ENCODE results near the gene ZNF689.

ZNF689 gene

DNA sequence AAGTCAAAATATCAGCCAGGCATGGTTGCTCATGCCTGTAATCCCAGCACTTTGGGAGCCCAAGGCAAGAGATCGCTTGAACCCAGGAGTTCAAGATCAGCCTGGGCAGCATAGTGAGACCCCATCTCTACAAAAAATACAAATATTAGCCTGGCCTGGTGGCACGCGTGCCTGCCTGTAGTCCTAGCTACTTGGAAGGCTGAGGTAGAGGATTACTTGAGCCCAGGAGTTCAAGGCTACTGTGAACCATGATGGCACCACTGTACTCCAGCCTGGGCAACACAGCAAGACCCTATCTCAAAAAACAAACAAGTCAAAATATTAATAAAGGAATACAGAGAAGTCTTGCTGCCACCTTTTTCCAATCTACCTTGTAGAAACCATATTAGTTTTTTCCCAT lies 4.2 kb downstream of the ZNF689 start:
- TF ChIP-seq, protein P1, sequence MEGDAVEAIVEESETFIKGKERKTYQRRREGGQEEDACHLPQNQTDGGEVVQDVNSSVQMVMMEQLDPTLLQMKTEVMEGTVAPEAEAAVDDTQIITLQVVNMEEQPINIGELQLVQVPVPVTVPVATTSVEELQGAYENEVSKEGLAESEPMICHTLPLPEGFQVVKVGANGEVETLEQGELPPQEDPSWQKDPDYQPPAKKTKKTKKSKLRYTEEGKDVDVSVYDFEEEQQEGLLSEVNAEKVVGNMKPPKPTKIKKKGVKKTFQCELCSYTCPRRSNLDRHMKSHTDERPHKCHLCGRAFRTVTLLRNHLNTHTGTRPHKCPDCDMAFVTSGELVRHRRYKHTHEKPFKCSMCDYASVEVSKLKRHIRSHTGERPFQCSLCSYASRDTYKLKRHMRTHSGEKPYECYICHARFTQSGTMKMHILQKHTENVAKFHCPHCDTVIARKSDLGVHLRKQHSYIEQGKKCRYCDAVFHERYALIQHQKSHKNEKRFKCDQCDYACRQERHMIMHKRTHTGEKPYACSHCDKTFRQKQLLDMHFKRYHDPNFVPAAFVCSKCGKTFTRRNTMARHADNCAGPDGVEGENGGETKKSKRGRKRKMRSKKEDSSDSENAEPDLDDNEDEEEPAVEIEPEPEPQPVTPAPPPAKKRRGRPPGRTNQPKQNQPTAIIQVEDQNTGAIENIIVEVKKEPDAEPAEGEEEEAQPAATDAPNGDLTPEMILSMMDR (conservative IDR thresholded peaks at IDR 0.05; ENCODE audit: low read length): no peak
- H3K4me3 ChIP-seq (ENCODE audit: low read length): no peak overlapping the region
- no peak for DNase-seq (ENCODE audit: low read depth)

DNA sequence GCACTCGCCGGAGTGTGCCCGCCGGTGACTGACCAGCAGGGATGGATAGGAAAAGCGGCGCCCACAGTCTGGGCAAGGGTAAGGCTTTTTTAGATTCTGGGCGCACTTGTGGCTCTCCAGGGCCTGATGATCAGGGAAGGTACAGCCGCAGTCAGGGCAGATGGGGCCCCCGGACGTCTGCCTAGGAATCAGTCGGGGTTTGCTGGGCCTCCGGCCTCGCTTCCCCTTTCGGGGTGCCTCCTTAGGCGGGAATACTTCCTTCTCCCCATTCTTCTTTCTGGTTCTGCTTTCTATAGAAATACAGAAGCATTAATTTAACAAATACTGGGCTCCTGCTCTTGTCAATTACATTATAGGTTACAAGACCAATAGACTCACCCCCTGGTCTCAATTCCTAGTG lies 5.0 kb downstream of the ZNF689 start:
- no peak for DNase-seq (ENCODE audit: low read depth)
- TF ChIP-seq, protein P1 (conservative IDR thresholded peaks at IDR 0.05; ENCODE audit: low read length): no peak
- no peak overlapping the region for H3K4me3 ChIP-seq (ENCODE audit: low read length)

GRCh38 chr16:30604316-30604947 lies 5.8 kb downstream of the ZNF689 start:
- no peak overlapping the region for H3K4me3 ChIP-seq (ENCODE audit: low read length)
- TF ChIP-seq, protein P1 (conservative IDR thresholded peaks at IDR 0.05; ENCODE audit: low read length): no peak
- no peak for DNase-seq (ENCODE audit: low read depth)

- TF ChIP-seq, protein P1 (conservative IDR thresholded peaks at IDR 0.05; ENCODE audit: low read length): no peak
- H3K4me3 ChIP-seq (ENCODE audit: low read length): no peak overlapping the region
- DNase-seq (ENCODE audit: low read depth): peak; percentile 36
Measured at GRCh38 chr16:30603945-30604315, 6.3 kb downstream of the ZNF689 start.

GRCh38 chr16:30602616-30603277 lies 7.4 kb downstream of the ZNF689 start:
- DNase-seq (ENCODE audit: low read depth): peak; percentile 48
- TF ChIP-seq, protein P1 (conservative IDR thresholded peaks at IDR 0.05; ENCODE audit: low read length): no peak
- H3K4me3 ChIP-seq (ENCODE audit: low read length): no peak overlapping the region

- no peak for DNase-seq (ENCODE audit: low read depth)
- TF ChIP-seq, protein P1 (conservative IDR thresholded peaks at IDR 0.05; ENCODE audit: low read length): no peak
- H3K4me3 ChIP-seq (ENCODE audit: low read length): no peak overlapping the region
Measured at GRCh38 chr16:30601966-30602365, 8.2 kb downstream of the ZNF689 start.

DNA sequence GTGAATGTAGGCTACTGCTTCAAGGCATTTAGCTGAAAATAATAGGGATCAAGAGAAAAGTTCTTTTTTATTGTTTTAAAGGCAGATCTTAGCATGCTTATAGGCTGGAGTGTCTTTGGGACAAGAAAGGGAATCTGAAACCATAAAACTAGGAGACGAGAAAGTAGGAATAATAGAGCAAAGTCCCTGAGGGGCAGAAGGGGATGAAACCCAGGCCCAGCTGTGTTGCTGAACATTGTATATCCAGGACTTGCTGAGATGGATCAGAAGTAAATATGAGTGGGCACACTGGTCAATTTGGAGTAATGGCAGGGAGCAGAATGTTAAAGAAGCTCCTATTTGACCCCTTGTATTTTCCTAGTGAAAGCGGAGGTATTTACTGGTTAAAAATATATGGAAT lies 9.3 kb downstream of the ZNF689 start:
- TF ChIP-seq, protein P1 (conservative IDR thresholded peaks at IDR 0.05; ENCODE audit: low read length): no peak
- no peak overlapping the region for H3K4me3 ChIP-seq (ENCODE audit: low read length)
- DNase-seq (ENCODE audit: low read depth): no peak
